ENCODE data around the gene LEFTY1. TPM values are rescaled to one million over a fixed set of nuclear protein-coding genes. Genes with fewer than 3 reads are reported as not detected.

Gene LEFTY1
- total and polyA plus RNA-seq, 9 of the 15 experiments (the other 6 are each of a cell fraction or from before 2014, with no cell fraction given) = 0.07 to 0.24 (median 0.17) TPM; not detected in 5

GRCh38 chr1:225890346-225891228 is 1.6 kb upstream of the LEFTY1 start:
- WGBS (ENCODE audit: insufficient coverage, low coverage, missing lambda C conversion rate) = 47% methylated on average over 6 of the region's 6 CpGs
- CTCF ChIA-PET (ENCODE audit: low intra/inter-chr PET ratio) = no interaction called here
- Histone ChIP-seq H3K4me2 (ENCODE audit: insufficient read depth, low read length) (no peak overlapping the region), H3K9me1 (ENCODE audit: control insufficient read depth, insufficient read depth, low read length) (peaks cover 3% of the 10 kb centered on the region), H2AFZ (ENCODE audit: low read depth, low read length) (peak overlapping the region; percentile 35; the same call in 1 of the 2 replicates), H3K4me3 (no peak overlapping the region), H3K4me1 (replicated peaks in 1 of 2; ENCODE audit: control insufficient read depth in 2 of 2, insufficient read depth in 2 of 2, low read length in 2 of 2) (peaks cover 0 to 27% of the 10 kb centered on the region in 2 experiments; a peak in 3 of 5 replicates), H3K9ac (ENCODE audit: insufficient read depth in 1 of 2, low read depth in 2 of 2, low read length in 2 of 2) (peak overlapping the region in 1 of 2 experiments; percentile 49; a peak in 2 of 4 replicates), H3K27ac (ENCODE audit: extremely low read depth, low read depth, low read length) (no peak overlapping the region), H3K27me3 (ENCODE audit: control insufficient read depth in 2 of 2, insufficient read depth in 2 of 2, low read length in 2 of 2) (no peaks in the 10 kb centered on the region), H4K20me1 (replicated peaks; ENCODE audit: control insufficient read depth, insufficient read depth, low read length) (no peaks in the 10 kb centered on the region), H3K9me3 (replicated peaks; ENCODE audit: control insufficient read depth, insufficient read depth, low read depth, low read length) (no peaks in the 10 kb centered on the region), H3K36me3 (ENCODE audit: control insufficient read depth, insufficient read depth, low read length) (no peaks in the 10 kb centered on the region), H3K79me2 (ENCODE audit: control insufficient read depth, insufficient read depth, low read length) (no peaks in the 10 kb centered on the region)
- BruUV-seq (replicated peaks) = no TSS peak
- no peak for FAIRE-seq
- POLR2A ChIA-PET = interaction anchor here (0.6 to 1.9 kb wide), 2 partner anchors 8 to 91 kb away, joined by 3 to 8 read pairs; no protein-coding TSS in a partner anchor
- intact Hi-C loops (cut with micrococcal nuclease) = no loop called here
- 0 out of 2 replicates have a peak, but pooled peaks have one; percentile 9 for TF ChIP-seq SPI1 (IDR thresholded peaks at IDR 0.05; ENCODE audit: borderline replicate concordance, low read depth, low read length)
- TF ChIP-seq NR2C1 (IDR thresholded peaks at IDR 0.05) = peak; percentile 72
- TF ChIP-seq NR2C1 (tag; IDR thresholded peaks at IDR 0.05) = peak; percentile 80
- no peak; the same call in 1 of the 2 replicates for TF ChIP-seq NR2C2 (CRISPR knock-in tag; IDR thresholded peaks at IDR 0.05)
- TF ChIP-seq NR2C2 (tag; IDR thresholded peaks at IDR 0.05) = peak; percentile 60; the same call in 1 of the 2 replicates
- no peak for TF ChIP-seq RERE (CRISPR knock-in tag; IDR thresholded peaks at IDR 0.05; ENCODE audit: borderline replicate concordance)
- no peak for TF ChIP-seq ATF1 (CRISPR knock-in tag; IDR thresholded peaks at IDR 0.05)
- peak; percentile 25; the same call in 1 of the 2 replicates for TF ChIP-seq ATF1 (tag; IDR thresholded peaks at IDR 0.05)
- peak; percentile 18; the same call in 1 of the 2 replicates for TF ChIP-seq CREM (IDR thresholded peaks at IDR 0.05; ENCODE audit: low read depth)
- no peak for TF ChIP-seq FUS (optimal IDR thresholded peaks at IDR 0.05; ENCODE audit: low read depth, low read length)
- no peak; the same call in 2 of the 3 replicates for ATAC-seq
- no peak for DNase-seq (ENCODE audit: extremely low read depth in 1 of 4, low spot score in 3 of 4)
- in situ Hi-C loops (cut with MboI) = no loop called here

Data from K562 (cell line).